ENCODE results near the gene RFX2. TPM values are rescaled to one million over a fixed set of nuclear protein-coding genes. Genes with fewer than 3 reads are reported as not detected.
"Not testable (repeated sequence)": the region's sequence is repeated elsewhere in the genome, so short reads cannot be mapped to it uniquely, and the experiment has no call there.

Gene RFX2
- total and polyA plus RNA-seq, 4 donors: 13.1 to 54.2 (median 20.0) TPM

DNA sequence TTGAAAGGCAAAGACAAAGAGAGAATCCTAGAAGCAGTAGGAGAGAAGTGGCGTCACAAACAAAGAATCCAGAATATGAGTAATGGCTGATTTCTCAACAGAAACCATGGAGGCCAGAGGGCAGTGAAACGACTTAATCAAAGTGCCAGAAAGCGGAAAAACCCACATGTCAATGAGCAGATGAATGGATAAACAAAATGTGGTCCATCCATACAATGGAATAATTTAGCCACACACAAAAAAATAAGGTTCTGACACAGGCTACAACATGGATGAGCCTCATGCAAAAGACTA lies 80.1 kb downstream of the RFX2 start:
- ATAC-seq (ENCODE audit: insufficient read depth, low FRiP score) (no peak), DNase-seq (no peak)
- Histone ChIP-seq H3K4me3 (no peak overlapping the region), H3K27me3 (ENCODE audit: control insufficient read depth in 3 of 3, insufficient read depth in 3 of 3, low read length in 2 of 3) (no peaks in the 10 kb centered on the region), H3K9me3 (ENCODE audit: control insufficient read depth in 4 of 4, insufficient read depth in 3 of 4, low read length in 3 of 4) (no peaks in the 10 kb centered on the region), H3K4me1 (ENCODE audit: control insufficient read depth in 5 of 5, insufficient read depth in 5 of 5, low read length in 5 of 5) (no peaks in the 10 kb centered on the region), H3K27ac (ENCODE audit: low read depth in 1 of 2, low read length in 1 of 2) (no peak overlapping the region), H3K36me3 (ENCODE audit: control insufficient read depth in 4 of 4, insufficient read depth in 4 of 4, low read length in 4 of 4) (peaks cover 3 to 12% (median 7%) of the 10 kb centered on the region in 4 donors), H3K9ac (ENCODE audit: insufficient read depth in 1 of 2, low read length in 2 of 2) (no peak overlapping the region)
- WGBS, 2 donors: 72 to 78% methylated on average over 3 of the region's 3 CpGs
- TF ChIP-seq, protein P1, sequence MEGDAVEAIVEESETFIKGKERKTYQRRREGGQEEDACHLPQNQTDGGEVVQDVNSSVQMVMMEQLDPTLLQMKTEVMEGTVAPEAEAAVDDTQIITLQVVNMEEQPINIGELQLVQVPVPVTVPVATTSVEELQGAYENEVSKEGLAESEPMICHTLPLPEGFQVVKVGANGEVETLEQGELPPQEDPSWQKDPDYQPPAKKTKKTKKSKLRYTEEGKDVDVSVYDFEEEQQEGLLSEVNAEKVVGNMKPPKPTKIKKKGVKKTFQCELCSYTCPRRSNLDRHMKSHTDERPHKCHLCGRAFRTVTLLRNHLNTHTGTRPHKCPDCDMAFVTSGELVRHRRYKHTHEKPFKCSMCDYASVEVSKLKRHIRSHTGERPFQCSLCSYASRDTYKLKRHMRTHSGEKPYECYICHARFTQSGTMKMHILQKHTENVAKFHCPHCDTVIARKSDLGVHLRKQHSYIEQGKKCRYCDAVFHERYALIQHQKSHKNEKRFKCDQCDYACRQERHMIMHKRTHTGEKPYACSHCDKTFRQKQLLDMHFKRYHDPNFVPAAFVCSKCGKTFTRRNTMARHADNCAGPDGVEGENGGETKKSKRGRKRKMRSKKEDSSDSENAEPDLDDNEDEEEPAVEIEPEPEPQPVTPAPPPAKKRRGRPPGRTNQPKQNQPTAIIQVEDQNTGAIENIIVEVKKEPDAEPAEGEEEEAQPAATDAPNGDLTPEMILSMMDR (IDR thresholded peaks at IDR 0.05; ENCODE audit: control extremely low read depth, extremely low read depth): no peak

DNA sequence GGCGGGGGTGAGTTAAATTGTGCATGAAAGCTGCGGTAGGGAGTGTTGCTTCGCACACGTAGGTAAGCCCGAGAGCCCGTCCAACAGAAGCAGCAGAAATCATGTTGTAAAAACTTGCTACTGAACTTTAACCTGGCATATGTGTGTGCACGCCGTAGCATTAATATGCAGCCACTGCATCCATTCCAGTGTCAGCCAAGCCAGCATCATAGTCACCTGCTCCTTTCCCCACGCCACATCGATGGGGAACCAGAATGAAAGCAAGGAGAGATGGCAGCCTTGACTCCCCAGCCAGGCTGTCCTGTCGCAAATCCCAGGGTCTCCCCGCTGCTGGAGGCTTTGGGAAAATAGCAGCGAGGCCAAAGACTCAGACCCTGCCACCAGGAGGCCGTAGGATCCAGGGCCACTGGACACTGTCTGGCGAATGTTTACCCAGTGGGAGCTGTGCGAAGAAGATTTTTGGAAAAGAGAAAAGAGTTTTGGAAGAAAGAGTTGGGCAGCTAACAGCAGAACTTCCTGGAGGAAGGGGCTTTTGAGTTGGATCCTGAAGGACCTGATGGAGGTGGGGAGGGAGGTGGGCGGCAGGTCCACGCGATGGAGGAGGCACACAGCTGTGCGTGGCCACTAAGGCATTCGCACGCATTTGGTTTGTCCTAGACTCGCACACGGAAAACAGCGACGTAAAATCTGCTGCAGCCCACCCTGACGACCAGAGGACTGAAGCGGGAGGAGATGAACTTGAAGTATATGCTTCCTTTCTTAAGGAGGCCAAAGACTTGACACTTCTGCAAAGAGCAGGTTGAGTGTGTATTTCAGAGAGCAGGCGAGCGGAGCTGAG lies 83.7 kb downstream of the RFX2 start:
- DNase-seq (no peak), ATAC-seq (ENCODE audit: insufficient read depth, low FRiP score) (no peak)
- TF ChIP-seq, protein P1 (IDR thresholded peaks at IDR 0.05; ENCODE audit: control extremely low read depth, extremely low read depth): no peak
- Histone ChIP-seq H3K9me3 (ENCODE audit: control insufficient read depth in 4 of 4, insufficient read depth in 3 of 4, low read length in 3 of 4) (no peaks in the 10 kb centered on the region), H3K36me3 (ENCODE audit: control insufficient read depth in 4 of 4, insufficient read depth in 4 of 4, low read length in 4 of 4) (peaks cover 3 to 13% (median 7%) of the 10 kb centered on the region in 4 donors), H3K4me1 (ENCODE audit: control insufficient read depth in 5 of 5, insufficient read depth in 5 of 5, low read length in 5 of 5) (peaks cover 0 to 27% (median 7%) of the 10 kb centered on the region in 5 donors), H3K27me3 (ENCODE audit: control insufficient read depth in 3 of 3, insufficient read depth in 3 of 3, low read length in 2 of 3) (no peaks in the 10 kb centered on the region), H3K9ac (ENCODE audit: insufficient read depth in 1 of 2, low read length in 2 of 2) (no peak overlapping the region), H3K27ac (ENCODE audit: low read depth in 1 of 2, low read length in 1 of 2) (no peak overlapping the region), H3K4me3 (no peak overlapping the region)
- WGBS, 2 donors: 97% methylated on average over 30 of the region's 30 CpGs

DNA sequence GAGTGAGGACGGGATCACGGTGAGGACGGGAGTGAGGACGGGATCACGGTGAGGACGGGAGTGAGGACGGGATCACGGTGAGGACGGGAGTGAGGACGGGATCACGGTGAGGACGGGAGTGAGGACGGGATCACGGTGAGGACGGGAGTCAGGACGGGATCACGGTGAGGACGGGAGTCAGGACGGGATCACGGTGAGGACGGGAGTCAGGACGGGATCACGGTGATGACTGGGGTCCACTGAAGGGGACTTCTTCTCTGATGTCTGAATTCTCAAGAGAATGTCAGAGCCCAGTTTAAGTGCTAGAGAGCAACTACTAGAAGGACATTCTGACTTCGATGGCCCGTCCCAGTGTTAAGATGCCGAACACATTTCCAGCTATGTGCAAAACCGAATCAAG lies 85.5 kb downstream of the RFX2 start:
- WGBS, 2 donors: 96 to 98% methylated on average over 22 to 25 of the region's 27 CpGs
- H3K9me3 ChIP-seq (ENCODE audit: control insufficient read depth in 4 of 4, insufficient read depth in 3 of 4, low read length in 3 of 4); H3K27me3 ChIP-seq (ENCODE audit: control insufficient read depth in 3 of 3, insufficient read depth in 3 of 3, low read length in 2 of 3); H3K4me3 ChIP-seq; H3K9ac ChIP-seq (ENCODE audit: insufficient read depth in 1 of 2, low read length in 2 of 2); DNase-seq; H3K27ac ChIP-seq (ENCODE audit: low read depth in 1 of 2, low read length in 1 of 2); ATAC-seq (ENCODE audit: insufficient read depth, low FRiP score): not testable (repeated sequence)
- peaks cover 0 to 29% (median 7%) of the 10 kb centered on the region in 5 donors for H3K4me1 ChIP-seq (ENCODE audit: control insufficient read depth in 5 of 5, insufficient read depth in 5 of 5, low read length in 5 of 5)
- H3K36me3 ChIP-seq (ENCODE audit: control insufficient read depth in 4 of 4, insufficient read depth in 4 of 4, low read length in 4 of 4): peaks cover 3 to 17% (median 8%) of the 10 kb centered on the region in 4 donors

DNA sequence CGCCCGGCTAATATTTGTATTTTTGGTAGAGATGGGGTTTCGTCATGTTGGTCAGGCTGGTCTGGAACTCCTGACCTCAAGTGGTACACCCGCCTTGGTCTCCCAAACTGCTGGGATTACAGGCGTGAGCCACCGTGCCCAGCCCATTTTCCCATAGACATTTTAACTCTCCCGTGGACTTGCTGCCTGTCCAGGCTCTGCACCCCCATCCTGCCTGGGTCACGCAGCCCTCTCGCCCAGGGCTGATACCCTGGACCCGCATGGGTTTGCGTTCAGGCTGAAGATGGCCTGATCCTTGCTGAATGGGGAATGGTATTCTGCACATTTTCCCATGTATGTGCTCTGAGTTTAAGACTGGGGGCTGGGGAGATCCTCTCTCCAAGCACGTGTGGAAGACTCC lies 86.4 kb downstream of the RFX2 start:
- TF ChIP-seq, protein P1 (IDR thresholded peaks at IDR 0.05; ENCODE audit: control extremely low read depth, extremely low read depth): no peak
- DNase-seq: no peak
- Histone ChIP-seq H3K9ac (ENCODE audit: insufficient read depth in 1 of 2, low read length in 2 of 2) (no peak overlapping the region), H3K36me3 (ENCODE audit: control insufficient read depth in 4 of 4, insufficient read depth in 4 of 4, low read length in 4 of 4) (peaks cover 0 to 21% (median 8%) of the 10 kb centered on the region in 4 donors), H3K9me3 (ENCODE audit: control insufficient read depth in 4 of 4, insufficient read depth in 3 of 4, low read length in 3 of 4) (no peaks in the 10 kb centered on the region), H3K27ac (ENCODE audit: low read depth in 1 of 2, low read length in 1 of 2) (no peak overlapping the region), H3K4me1 (ENCODE audit: control insufficient read depth in 5 of 5, insufficient read depth in 5 of 5, low read length in 5 of 5) (peaks cover 0 to 29% (median 7%) of the 10 kb centered on the region in 5 donors), H3K4me3 (no peak overlapping the region), H3K27me3 (ENCODE audit: control insufficient read depth in 3 of 3, insufficient read depth in 3 of 3, low read length in 2 of 3) (no peaks in the 10 kb centered on the region)
- 89 to 93% methylated on average over 12 of the region's 12 CpGs for WGBS, 2 donors
- ATAC-seq (ENCODE audit: insufficient read depth, low FRiP score): no peak
